HEK293 (cell line): Measurements from ENCODE around the gene DEDD.
A peak's percentile ranks its signal among the peaks of the same experiment; 100 is the strongest.

ENCODE experiments used
- GFI1B ChIP-seq: fragments of 450-650 bp; formaldehyde crosslinking; IDR thresholded peaks from 2 replicates; pipeline ENCODE4 v1.5.1; 2016; ENCODE audit warnings: missing biosample characterization, missing genetic modification characterization
- GLIS2 ChIP-seq: fragments of 450-650 bp; formaldehyde crosslinking; IDR thresholded peaks from 2 replicates; pipeline ENCODE4 v1.5.1; 2016; ENCODE audit warnings: missing biosample characterization, missing genetic modification characterization
- REST ChIP-seq: fragments of 450-650 bp; formaldehyde crosslinking; IDR thresholded peaks from 2 replicates; pipeline ENCODE4 v1.5.1; 2016; ENCODE audit warnings: missing biosample characterization, missing genetic modification characterization
- TSHZ1 ChIP-seq: fragments of 450-650 bp; formaldehyde crosslinking; IDR thresholded peaks from 2 replicates; pipeline ENCODE4 v1.5.1; 2016; ENCODE audit warnings: missing biosample characterization, missing genetic modification characterization, borderline replicate concordance
- WT1 ChIP-seq: fragments of 450-650 bp; formaldehyde crosslinking; IDR thresholded peaks from 2 replicates; pipeline ENCODE4 v1.5.1; 2016; ENCODE audit warnings: missing biosample characterization, missing genetic modification characterization
- YY2 ChIP-seq: fragments of 450-650 bp; formaldehyde crosslinking; IDR thresholded peaks from 2 replicates; pipeline ENCODE4 v1.5.1; 2016; ENCODE audit warnings: missing biosample characterization, missing genetic modification characterization
- ZBTB1 ChIP-seq: fragments of 450-650 bp; formaldehyde crosslinking; IDR thresholded peaks from 2 replicates; pipeline ENCODE4 v1.5.1; 2016; ENCODE audit warnings: missing biosample characterization, missing genetic modification characterization
- ZBTB20 ChIP-seq: fragments of 450-650 bp; formaldehyde crosslinking; IDR thresholded peaks from 2 replicates; pipeline ENCODE4 v1.5.1; 2016; ENCODE audit warnings: missing biosample characterization, missing genetic modification characterization
- ZBTB8A ChIP-seq: fragments of 450-650 bp; formaldehyde crosslinking; IDR thresholded peaks from 2 replicates; pipeline ENCODE4 v1.5.1; 2016; ENCODE audit warnings: missing biosample characterization, missing genetic modification characterization
- ZNF114 ChIP-seq: fragments of 450-650 bp; formaldehyde crosslinking; IDR thresholded peaks from 2 replicates; pipeline ENCODE4 v1.5.0; 2017; ENCODE audit warnings: missing biosample characterization, missing genetic modification characterization
- ZNF148 ChIP-seq: fragments of 450-650 bp; formaldehyde crosslinking; IDR thresholded peaks from 2 replicates; pipeline ENCODE4 v1.5.0; 2017; ENCODE audit warnings: missing biosample characterization, missing genetic modification characterization, borderline replicate concordance
- ZNF280C ChIP-seq: fragments of 450-650 bp; formaldehyde crosslinking; IDR thresholded peaks from 2 replicates; pipeline ENCODE4 v1.5.1; 2016; ENCODE audit warnings: missing biosample characterization, missing genetic modification characterization
- ZNF302 ChIP-seq: fragments of 450-650 bp; formaldehyde crosslinking; IDR thresholded peaks from 2 replicates; pipeline ENCODE4 v1.5.1; 2016; ENCODE audit warnings: missing biosample characterization, missing genetic modification characterization, low read depth
- ZNF335 ChIP-seq: fragments of 450-650 bp; formaldehyde crosslinking; conservative IDR thresholded peaks from 2 replicates; pipeline ENCODE4 v1.5.1; 2016; ENCODE audit warnings: missing biosample characterization, missing genetic modification characterization
- ZNF391 ChIP-seq: fragments of 450-650 bp; formaldehyde crosslinking; IDR thresholded peaks from 2 replicates; pipeline ENCODE4 v1.5.1; 2016; ENCODE audit warnings: low read depth, missing biosample characterization, missing genetic modification characterization, borderline replicate concordance
- ZNF394 ChIP-seq: fragments of 450-650 bp; formaldehyde crosslinking; IDR thresholded peaks from 2 replicates; pipeline ENCODE4 v1.5.1; 2016; ENCODE audit warnings: missing biosample characterization, missing genetic modification characterization, mild to moderate bottlenecking, moderate library complexity, borderline replicate concordance
- ZNF423 ChIP-seq: fragments of 450-650 bp; formaldehyde crosslinking; IDR thresholded peaks from 2 replicates; pipeline ENCODE4 v1.5.1; 2016; ENCODE audit warnings: missing biosample characterization, missing genetic modification characterization
- ZNF433 ChIP-seq: fragments of 450-650 bp; formaldehyde crosslinking; IDR thresholded peaks from 2 replicates; pipeline ENCODE4 v1.5.1; 2016; ENCODE audit warnings: missing biosample characterization, missing genetic modification characterization, low read depth
- ZNF510 ChIP-seq: fragments of 450-650 bp; formaldehyde crosslinking; IDR thresholded peaks from 2 replicates; pipeline ENCODE4 v1.5.1; 2018; ENCODE audit warnings: mild to moderate bottlenecking, missing genetic modification characterization, missing biosample characterization; ENCODE audit not compliant: insufficient replicate concordance
- ZNF548 ChIP-seq: fragments of 450-650 bp; formaldehyde crosslinking; IDR thresholded peaks from 2 replicates; pipeline ENCODE4 v1.5.1; 2016; ENCODE audit warnings: missing biosample characterization, missing genetic modification characterization
- ZNF558 ChIP-seq: fragments of 450-650 bp; formaldehyde crosslinking; IDR thresholded peaks from 2 replicates; pipeline ENCODE4 v1.5.1; 2016; ENCODE audit warnings: missing biosample characterization, missing genetic modification characterization
- ZNF585B ChIP-seq: fragments of 450-650 bp; formaldehyde crosslinking; IDR thresholded peaks from 2 replicates; pipeline ENCODE4 v1.5.1; 2016; ENCODE audit warnings: missing biosample characterization, missing genetic modification characterization
- ZNF658 ChIP-seq: fragments of 450-650 bp; formaldehyde crosslinking; IDR thresholded peaks from 2 replicates; pipeline ENCODE4; 2016; ENCODE audit warnings: missing biosample characterization, missing genetic modification characterization
- ZNF837 ChIP-seq: fragments of 450-650 bp; formaldehyde crosslinking; IDR thresholded peaks from 2 replicates; pipeline ENCODE4 v1.5.1; 2016; ENCODE audit warnings: missing biosample characterization, missing genetic modification characterization
- ZSCAN18 ChIP-seq: fragments of 450-650 bp; formaldehyde crosslinking; IDR thresholded peaks from 2 replicates; pipeline ENCODE4 v1.5.1; 2016; ENCODE audit warnings: missing biosample characterization, missing genetic modification characterization

The DEDD gene

GRCh38 chr1:161159087-161159912 lies 26.8 kb upstream of the DEDD start, which contains the start of gene USP21 (continued):
- TF ChIP-seq ZNF837 (no peak), ZNF148 (no peak), ZNF585B (tag by site-specific recombination) (no peak), ZNF433 (tag by site-specific recombination) (no peak), TSHZ1 (no peak), ZBTB8A (tag by site-specific recombination) (peak; percentile 34; the same call in 1 of the 2 replicates), ZNF391 (0 out of 2 replicates have a peak, but pooled peaks have one; percentile 63), REST (tag by site-specific recombination) (0 out of 2 replicates have a peak, but pooled peaks have one; percentile 44), ZNF302 (tag by site-specific recombination) (no peak), ZNF280C (tag by site-specific recombination) (no peak), ZNF658 (tag by site-specific recombination) (no peak), ZNF335 (tag by site-specific recombination) (peak; percentile 93), ZNF114 (no peak), ZNF394 (tag by site-specific recombination) (peak; percentile 37; the same call in 1 of the 2 replicates), YY2 (tag by site-specific recombination) (peak; percentile 89), ZNF558 (tag by site-specific recombination) (no peak), ZBTB1 (tag by site-specific recombination) (no peak), ZNF423 (no peak), GFI1B (no peak), ZBTB20 (tag by site-specific recombination) (peak; percentile 29; the same call in 1 of the 2 replicates), ZSCAN18 (tag by site-specific recombination) (0 out of 2 replicates have a peak, but pooled peaks have one; percentile 12), WT1 (tag by site-specific recombination) (peak; percentile 23; the same call in 1 of the 2 replicates), ZNF510 (tag by site-specific recombination) (no peak), ZNF548 (no peak), GLIS2 (tag by site-specific recombination) (peak; percentile 88)
